HFF-Myc (cell line): Measurements from ENCODE around the gene FREM1.

ENCODE experiments used
- DNase-seq: peaks from one replicate; pipeline ENCODE4 v3.0.0-alpha.2; 2011; ENCODE audit warnings: low read depth; ENCODE audit errors: extremely low read depth
- H3K4me3 ChIP-seq: replicated peaks from 2 replicates; pipeline ENCODE4 v1.5.1; 2011; ENCODE audit warnings: low read depth, mild to moderate bottlenecking, control low read depth, low read length
- TF ChIP-seq, protein P1 (sequence below): IDR thresholded peaks from 2 replicates; pipeline ENCODE4 v1.5.1; 2012; ENCODE audit warnings: mild to moderate bottlenecking, low read depth, low read length, control low read depth; ENCODE audit errors: missing control alignments

The FREM1 gene

DNA sequence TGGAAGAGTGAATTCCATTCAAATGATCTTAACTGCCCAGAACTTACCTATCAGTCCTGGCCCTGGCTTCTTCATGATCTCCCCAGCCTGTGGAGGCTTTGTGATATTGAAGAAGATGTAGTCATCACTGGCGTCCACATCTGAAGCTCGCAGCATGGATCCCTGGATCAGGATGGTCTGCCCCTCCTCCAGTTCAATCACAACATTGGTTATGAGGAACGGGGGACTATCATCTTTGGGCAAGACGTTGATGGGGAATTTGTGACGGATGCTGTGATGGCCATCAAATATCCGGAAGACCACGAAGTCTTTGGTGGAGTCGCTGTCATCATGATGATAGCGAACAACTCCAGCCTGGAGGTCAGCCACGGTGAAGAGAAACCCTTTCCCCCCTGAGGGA, 68.0 kb downstream of the FREM1 start:
- TF ChIP-seq, protein P1, sequence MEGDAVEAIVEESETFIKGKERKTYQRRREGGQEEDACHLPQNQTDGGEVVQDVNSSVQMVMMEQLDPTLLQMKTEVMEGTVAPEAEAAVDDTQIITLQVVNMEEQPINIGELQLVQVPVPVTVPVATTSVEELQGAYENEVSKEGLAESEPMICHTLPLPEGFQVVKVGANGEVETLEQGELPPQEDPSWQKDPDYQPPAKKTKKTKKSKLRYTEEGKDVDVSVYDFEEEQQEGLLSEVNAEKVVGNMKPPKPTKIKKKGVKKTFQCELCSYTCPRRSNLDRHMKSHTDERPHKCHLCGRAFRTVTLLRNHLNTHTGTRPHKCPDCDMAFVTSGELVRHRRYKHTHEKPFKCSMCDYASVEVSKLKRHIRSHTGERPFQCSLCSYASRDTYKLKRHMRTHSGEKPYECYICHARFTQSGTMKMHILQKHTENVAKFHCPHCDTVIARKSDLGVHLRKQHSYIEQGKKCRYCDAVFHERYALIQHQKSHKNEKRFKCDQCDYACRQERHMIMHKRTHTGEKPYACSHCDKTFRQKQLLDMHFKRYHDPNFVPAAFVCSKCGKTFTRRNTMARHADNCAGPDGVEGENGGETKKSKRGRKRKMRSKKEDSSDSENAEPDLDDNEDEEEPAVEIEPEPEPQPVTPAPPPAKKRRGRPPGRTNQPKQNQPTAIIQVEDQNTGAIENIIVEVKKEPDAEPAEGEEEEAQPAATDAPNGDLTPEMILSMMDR: no peak
- H3K4me3 ChIP-seq: no peak overlapping the region

DNA sequence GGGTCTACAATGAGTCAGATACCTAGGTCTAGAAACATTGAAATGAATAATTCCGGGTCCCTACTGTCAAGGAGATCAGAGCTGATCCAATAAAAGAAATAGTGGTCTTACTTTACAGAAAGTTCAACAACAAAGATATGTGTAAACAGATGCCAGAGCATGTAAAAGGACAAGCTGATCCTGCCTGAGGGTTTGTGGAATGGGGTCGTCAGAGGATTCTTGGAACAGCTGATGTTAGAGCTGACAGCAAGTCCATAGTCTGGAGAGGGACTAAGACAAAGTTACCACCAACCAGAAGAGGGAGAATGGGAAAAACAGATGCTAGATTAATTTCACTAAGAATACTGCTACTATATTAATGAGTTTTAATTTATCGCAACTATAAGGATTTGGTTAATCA, 71.5 kb downstream of the FREM1 start:
- TF ChIP-seq, protein P1: no peak
- DNase-seq: no peak
- H3K4me3 ChIP-seq: no peak overlapping the region

More for the DNA sequence above, 68.0 kb downstream of the FREM1 start:
- no peak for DNase-seq

DNA sequence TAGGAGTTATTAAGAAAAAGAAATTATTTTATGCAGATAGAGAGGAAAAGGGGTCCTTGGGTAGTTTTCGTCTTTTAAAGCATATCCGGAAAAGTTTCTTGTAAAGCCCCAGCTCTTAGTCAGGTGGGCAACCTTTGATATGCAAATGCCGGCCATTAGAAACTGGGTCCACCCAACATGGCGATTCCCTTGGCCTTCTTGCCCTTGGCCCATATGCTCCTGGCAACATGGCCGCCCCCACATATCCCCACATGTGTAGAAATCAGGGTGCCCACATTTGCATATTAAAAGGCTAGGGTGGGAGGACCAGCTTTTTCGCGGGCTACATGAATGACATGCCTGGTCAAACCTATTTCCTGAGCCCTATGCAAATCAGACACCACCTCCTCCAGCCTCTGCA, 73.3 kb downstream of the FREM1 start:
- DNase-seq: no peak
- H3K4me3 ChIP-seq: no peak overlapping the region
- TF ChIP-seq, protein P1: no peak

DNA sequence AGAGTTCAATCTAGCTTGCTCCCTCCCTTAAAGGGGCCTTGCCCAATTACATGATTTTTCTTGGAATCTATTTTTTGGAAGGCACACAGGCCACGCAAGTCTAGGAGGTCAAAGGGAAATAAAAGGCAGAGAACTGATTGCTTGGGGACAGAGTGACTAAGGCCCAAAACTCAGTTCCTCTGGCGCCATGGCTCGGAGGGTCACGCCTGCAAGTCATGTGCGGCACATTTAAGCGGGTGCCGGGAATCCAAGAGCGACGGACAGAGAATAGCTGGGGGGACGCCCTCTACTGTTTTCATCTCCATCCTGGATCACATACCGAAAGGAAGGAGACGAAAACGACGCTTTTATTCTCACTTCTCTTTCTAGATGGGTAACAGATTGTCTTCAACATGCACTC, 78.6 kb downstream of the FREM1 start:
- no peak overlapping the region for H3K4me3 ChIP-seq
- TF ChIP-seq, protein P1: no peak
- no peak for DNase-seq

DNA sequence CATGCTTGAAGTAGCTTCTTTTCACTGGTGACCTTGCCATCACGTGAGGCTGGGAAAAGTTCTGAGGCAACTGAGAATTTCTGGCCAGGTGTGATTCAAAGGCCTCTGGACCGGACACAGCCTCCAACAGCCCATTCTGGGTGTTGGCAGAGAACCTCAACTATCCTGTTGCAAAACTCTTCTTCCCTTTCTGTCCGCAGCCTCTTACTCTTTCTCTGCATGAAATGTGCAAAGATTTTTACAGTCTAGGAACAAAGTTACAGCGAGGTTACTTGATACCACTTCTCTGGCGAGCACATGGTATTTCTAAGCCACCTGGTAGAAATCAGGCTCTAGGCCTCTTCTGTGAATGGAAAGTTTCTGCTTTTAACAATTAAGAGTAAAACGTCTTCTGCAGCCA, 79.2 kb downstream of the FREM1 start:
- TF ChIP-seq, protein P1: no peak
- no peak overlapping the region for H3K4me3 ChIP-seq
- peak; percentile 15 for DNase-seq

DNA sequence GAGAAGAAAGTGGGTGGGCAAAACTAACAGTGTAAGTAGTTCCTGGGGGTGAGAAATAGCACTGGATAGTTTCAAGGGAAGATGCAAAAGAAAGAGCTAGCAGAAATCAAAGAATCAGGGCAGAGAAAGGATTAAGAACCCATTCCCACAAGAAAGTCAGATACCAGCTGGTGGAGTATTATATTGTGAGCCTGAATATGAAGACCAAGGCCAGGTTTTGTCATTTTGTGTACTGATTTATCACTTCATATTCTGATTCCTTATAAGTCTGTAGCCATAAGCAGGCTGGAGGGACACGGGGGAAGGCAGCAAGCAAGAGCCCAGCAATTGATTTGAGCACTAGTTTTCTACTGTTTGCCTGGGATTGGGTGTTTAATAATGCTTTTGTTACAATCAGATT, 80.2 kb downstream of the FREM1 start:
- no peak overlapping the region for H3K4me3 ChIP-seq
- TF ChIP-seq, protein P1: no peak
- no peak for DNase-seq

DNA sequence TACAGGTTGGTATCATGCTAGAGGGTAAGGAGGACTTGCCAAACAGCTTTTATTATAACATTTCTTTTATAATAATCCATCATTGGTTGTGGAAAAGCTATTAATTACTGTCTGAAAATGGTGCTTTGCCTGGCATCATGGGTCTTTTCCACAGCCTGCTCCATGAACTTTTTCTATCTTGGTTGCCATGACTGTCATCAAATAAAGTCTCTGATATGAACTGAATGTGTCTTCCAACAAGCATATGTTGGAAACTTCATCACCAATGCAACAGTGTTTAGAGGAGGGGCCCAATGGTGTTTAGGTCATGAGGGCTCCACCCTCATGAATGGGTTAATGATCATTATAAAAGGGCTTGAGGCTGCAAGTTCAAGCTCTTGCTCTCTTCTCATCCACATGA, 81.0 kb downstream of the FREM1 start:
- no peak for DNase-seq
- TF ChIP-seq, protein P1: no peak
- no peak overlapping the region for H3K4me3 ChIP-seq
